ENCODE data around the gene SPTLC3. TPM values are rescaled to one million over a fixed set of nuclear protein-coding genes. Genes with fewer than 3 reads are reported as not detected.

SPTLC3 gene
- total and polyA plus RNA-seq, 2 of the 13 experiments (the other 11 are each of a cell fraction or from before 2014, with no cell fraction given) = 20.5 to 95.6 TPM

DNA sequence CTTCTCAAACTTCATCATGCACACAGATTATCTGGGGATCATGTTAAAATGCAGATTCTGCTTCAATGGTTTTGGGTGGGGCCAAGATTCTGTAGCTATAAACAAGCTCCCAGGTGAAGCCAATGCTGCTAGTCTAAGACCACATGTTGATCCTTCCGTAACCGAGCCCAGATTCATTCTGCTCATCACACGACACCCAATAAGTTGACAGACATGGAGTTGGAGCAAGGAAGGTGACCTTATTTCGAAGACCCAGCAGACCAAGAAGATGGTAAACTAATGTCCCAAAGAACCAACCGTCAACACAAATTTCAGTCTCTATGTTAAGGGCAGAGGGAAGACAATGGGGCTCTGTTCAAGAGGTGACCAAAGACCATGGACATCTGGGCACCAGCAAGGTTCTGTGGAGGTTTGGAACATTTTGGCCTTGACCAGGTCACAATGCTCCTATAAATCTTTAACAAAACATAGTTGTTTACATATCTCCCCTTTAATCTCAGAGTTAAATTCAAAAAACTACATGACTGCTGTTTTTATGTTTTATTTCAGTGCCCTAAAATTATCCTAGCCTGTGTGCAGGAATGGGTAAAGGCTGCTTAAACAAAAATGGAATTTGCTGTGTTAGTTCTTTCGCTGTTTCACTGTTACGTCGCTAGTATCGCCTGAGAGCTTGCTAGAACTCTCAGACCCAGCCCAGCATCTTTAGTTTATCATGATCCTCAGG, 50.1 kb downstream of the SPTLC3 start (continued):
- TF ChIP-seq, protein P1, sequence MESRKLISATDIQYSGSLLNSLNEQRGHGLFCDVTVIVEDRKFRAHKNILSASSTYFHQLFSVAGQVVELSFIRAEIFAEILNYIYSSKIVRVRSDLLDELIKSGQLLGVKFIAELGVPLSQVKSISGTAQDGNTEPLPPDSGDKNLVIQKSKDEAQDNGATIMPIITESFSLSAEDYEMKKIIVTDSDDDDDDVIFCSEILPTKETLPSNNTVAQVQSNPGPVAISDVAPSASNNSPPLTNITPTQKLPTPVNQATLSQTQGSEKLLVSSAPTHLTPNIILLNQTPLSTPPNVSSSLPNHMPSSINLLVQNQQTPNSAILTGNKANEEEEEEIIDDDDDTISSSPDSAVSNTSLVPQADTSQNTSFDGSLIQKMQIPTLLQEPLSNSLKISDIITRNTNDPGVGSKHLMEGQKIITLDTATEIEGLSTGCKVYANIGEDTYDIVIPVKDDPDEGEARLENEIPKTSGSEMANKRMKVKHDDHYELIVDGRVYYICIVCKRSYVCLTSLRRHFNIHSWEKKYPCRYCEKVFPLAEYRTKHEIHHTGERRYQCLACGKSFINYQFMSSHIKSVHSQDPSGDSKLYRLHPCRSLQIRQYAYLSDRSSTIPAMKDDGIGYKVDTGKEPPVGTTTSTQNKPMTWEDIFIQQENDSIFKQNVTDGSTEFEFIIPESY (CRISPR knock-in tag; IDR thresholded peaks at IDR 0.05) = peak; percentile 44; the same call in 1 of the 2 replicates
- TF ChIP-seq, protein P2, sequence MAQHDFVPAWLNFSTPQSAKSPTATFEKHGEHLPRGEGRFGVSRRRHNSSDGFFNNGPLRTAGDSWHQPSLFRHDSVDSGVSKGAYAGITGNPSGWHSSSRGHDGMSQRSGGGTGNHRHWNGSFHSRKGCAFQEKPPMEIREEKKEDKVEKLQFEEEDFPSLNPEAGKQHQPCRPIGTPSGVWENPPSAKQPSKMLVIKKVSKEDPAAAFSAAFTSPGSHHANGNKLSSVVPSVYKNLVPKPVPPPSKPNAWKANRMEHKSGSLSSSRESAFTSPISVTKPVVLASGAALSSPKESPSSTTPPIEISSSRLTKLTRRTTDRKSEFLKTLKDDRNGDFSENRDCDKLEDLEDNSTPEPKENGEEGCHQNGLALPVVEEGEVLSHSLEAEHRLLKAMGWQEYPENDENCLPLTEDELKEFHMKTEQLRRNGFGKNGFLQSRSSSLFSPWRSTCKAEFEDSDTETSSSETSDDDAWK (CRISPR knock-in tag; IDR thresholded peaks at IDR 0.05) = no peak
- TF ChIP-seq, protein P3, sequence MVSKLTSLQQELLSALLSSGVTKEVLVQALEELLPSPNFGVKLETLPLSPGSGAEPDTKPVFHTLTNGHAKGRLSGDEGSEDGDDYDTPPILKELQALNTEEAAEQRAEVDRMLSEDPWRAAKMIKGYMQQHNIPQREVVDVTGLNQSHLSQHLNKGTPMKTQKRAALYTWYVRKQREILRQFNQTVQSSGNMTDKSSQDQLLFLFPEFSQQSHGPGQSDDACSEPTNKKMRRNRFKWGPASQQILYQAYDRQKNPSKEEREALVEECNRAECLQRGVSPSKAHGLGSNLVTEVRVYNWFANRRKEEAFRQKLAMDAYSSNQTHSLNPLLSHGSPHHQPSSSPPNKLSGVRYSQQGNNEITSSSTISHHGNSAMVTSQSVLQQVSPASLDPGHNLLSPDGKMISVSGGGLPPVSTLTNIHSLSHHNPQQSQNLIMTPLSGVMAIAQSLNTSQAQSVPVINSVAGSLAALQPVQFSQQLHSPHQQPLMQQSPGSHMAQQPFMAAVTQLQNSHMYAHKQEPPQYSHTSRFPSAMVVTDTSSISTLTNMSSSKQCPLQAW (CRISPR knock-in tag; IDR thresholded peaks at IDR 0.05) = peak; percentile 79; the same call in 1 of the 2 replicates
- no peak for TF ChIP-seq ZFAT (CRISPR knock-in tag; conservative IDR thresholded peaks at IDR 0.05)
- TF ChIP-seq, protein P4, sequence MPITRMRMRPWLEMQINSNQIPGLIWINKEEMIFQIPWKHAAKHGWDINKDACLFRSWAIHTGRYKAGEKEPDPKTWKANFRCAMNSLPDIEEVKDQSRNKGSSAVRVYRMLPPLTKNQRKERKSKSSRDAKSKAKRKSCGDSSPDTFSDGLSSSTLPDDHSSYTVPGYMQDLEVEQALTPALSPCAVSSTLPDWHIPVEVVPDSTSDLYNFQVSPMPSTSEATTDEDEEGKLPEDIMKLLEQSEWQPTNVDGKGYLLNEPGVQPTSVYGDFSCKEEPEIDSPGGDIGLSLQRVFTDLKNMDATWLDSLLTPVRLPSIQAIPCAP (CRISPR knock-in tag; IDR thresholded peaks at IDR 0.05; ENCODE audit: low read depth) = no peak
- TF ChIP-seq KDM4B (CRISPR knock-in tag; IDR thresholded peaks at IDR 0.05) = no peak
- 0 out of 2 replicates have a peak, but pooled peaks have one; percentile 62 for TF ChIP-seq ZNF775 (CRISPR knock-in tag; IDR thresholded peaks at IDR 0.05; ENCODE audit: borderline replicate concordance)
- TF ChIP-seq HOXA9 (CRISPR knock-in tag; IDR thresholded peaks at IDR 0.05; ENCODE audit: borderline replicate concordance) = no peak
- TF ChIP-seq RBM39 (IDR thresholded peaks at IDR 0.05; ENCODE audit: low read depth, low read length, poor library complexity, severe bottlenecking) = no peak
- TF ChIP-seq, protein P5, sequence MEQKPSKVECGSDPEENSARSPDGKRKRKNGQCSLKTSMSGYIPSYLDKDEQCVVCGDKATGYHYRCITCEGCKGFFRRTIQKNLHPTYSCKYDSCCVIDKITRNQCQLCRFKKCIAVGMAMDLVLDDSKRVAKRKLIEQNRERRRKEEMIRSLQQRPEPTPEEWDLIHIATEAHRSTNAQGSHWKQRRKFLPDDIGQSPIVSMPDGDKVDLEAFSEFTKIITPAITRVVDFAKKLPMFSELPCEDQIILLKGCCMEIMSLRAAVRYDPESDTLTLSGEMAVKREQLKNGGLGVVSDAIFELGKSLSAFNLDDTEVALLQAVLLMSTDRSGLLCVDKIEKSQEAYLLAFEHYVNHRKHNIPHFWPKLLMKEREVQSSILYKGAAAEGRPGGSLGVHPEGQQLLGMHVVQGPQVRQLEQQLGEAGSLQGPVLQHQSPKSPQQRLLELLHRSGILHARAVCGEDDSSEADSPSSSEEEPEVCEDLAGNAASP (CRISPR knock-in tag; IDR thresholded peaks at IDR 0.05; ENCODE audit: borderline replicate concordance) = peak; percentile 70
- TF ChIP-seq, protein P6, sequence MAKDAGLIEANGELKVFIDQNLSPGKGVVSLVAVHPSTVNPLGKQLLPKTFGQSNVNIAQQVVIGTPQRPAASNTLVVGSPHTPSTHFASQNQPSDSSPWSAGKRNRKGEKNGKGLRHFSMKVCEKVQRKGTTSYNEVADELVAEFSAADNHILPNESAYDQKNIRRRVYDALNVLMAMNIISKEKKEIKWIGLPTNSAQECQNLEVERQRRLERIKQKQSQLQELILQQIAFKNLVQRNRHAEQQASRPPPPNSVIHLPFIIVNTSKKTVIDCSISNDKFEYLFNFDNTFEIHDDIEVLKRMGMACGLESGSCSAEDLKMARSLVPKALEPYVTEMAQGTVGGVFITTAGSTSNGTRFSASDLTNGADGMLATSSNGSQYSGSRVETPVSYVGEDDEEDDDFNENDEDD (CRISPR knock-in tag; IDR thresholded peaks at IDR 0.05; ENCODE audit: borderline replicate concordance) = peak; percentile 76
- no peak for TF ChIP-seq SYNCRIP (IDR thresholded peaks at IDR 0.05; ENCODE audit: insufficient read depth, low read depth, low read length)
- no peak; the same call in 1 of the 2 replicates for TF ChIP-seq TBX3 (IDR thresholded peaks at IDR 0.05; ENCODE audit: borderline replicate concordance)
- no peak for TF ChIP-seq NFE2L2 (IDR thresholded peaks at IDR 0.05; ENCODE audit: low read length)
- TF ChIP-seq CBX5 (CRISPR knock-in tag; IDR thresholded peaks at IDR 0.05; ENCODE audit: borderline replicate concordance) = peak; percentile 75; the same call in 1 of the 2 replicates
- TF ChIP-seq MYC (CRISPR knock-in tag; IDR thresholded peaks at IDR 0.05; ENCODE audit: borderline replicate concordance) = 0 out of 2 replicates have a peak, but pooled peaks have one; percentile 13
- TF ChIP-seq CC2D1A (CRISPR knock-in tag; IDR thresholded peaks at IDR 0.05) = no peak
- peak; percentile 94; the same call in 1 of the 2 replicates for TF ChIP-seq FOXJ3 (CRISPR knock-in tag; IDR thresholded peaks at IDR 0.05; ENCODE audit: borderline replicate concordance)
- TF ChIP-seq MIER3 (CRISPR knock-in tag; IDR thresholded peaks at IDR 0.05; ENCODE audit: borderline replicate concordance) = peak; percentile 88; the same call in 1 of the 2 replicates
- no peak; the same call in 1 of the 2 replicates for TF ChIP-seq ELF1 (CRISPR knock-in tag; IDR thresholded peaks at IDR 0.05)
